ENCODE data around the gene ZNF384. TPM values are rescaled to one million over a fixed set of nuclear protein-coding genes. Genes with fewer than 3 reads are reported as not detected.

Gene ZNF384
- total RNA-seq, 2 donors from 2014 or later: 42.9 to 68.6 TPM

DNA sequence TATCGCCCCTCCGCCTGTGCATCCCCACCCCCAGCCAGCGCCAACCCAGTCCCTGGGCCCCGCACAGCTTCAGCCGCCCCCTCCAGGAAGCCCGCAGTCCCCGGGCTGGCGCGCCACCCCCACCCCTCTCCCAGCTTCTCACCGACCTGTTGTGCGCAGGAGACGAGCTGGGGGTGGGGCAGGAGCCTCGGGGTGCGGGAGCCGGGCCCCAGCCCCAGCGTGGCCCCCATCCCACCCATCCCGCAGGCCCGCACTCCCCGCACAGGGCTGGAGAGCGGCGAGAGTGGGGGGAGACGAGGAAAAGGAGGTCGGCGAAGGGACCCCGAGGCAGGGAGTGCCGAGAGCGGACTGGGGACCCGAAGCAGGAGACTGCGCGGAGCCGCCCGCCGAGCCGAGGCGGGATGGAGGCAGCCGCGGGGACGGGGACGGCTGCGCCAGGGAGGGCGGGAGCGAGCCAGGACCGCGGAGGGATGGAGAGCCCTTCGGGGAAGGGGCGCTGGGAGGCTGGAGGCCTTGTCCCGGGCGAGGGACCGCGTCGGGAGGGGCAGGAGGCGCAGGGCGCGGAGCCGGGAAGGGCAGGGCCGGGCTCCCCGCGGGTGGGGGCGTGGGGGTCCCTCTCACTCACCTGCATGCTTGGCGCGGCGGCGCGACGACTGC, 10.9 kb upstream of the ZNF384 start:
- no peak for DNase-seq (ENCODE audit: low spot score)
- Histone ChIP-seq H3K9me3 (no peaks in the 10 kb centered on the region), H3K4me3 (peak overlapping the region; percentile 27 to 33), H3K27me3 (replicated peaks; ENCODE audit: insufficient read depth) (peaks cover 23% of the 10 kb centered on the region), H3K27ac (no peak overlapping the region), H3K4me1 (replicated peaks) (no peaks in the 10 kb centered on the region), H3K36me3 (no peaks in the 10 kb centered on the region)
- TF ChIP-seq POLR2A (IDR thresholded peaks at IDR 0.05): no peak
- TF ChIP-seq POLR2AphosphoS5 (IDR thresholded peaks at IDR 0.05): no peak
- TF ChIP-seq, protein P1, sequence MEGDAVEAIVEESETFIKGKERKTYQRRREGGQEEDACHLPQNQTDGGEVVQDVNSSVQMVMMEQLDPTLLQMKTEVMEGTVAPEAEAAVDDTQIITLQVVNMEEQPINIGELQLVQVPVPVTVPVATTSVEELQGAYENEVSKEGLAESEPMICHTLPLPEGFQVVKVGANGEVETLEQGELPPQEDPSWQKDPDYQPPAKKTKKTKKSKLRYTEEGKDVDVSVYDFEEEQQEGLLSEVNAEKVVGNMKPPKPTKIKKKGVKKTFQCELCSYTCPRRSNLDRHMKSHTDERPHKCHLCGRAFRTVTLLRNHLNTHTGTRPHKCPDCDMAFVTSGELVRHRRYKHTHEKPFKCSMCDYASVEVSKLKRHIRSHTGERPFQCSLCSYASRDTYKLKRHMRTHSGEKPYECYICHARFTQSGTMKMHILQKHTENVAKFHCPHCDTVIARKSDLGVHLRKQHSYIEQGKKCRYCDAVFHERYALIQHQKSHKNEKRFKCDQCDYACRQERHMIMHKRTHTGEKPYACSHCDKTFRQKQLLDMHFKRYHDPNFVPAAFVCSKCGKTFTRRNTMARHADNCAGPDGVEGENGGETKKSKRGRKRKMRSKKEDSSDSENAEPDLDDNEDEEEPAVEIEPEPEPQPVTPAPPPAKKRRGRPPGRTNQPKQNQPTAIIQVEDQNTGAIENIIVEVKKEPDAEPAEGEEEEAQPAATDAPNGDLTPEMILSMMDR (IDR thresholded peaks at IDR 0.05): no peak
- intact Hi-C loops (cut with DNase I): no loop called here
- under 1% methylated on average over 64 of the region's 65 CpGs for WGBS

DNA sequence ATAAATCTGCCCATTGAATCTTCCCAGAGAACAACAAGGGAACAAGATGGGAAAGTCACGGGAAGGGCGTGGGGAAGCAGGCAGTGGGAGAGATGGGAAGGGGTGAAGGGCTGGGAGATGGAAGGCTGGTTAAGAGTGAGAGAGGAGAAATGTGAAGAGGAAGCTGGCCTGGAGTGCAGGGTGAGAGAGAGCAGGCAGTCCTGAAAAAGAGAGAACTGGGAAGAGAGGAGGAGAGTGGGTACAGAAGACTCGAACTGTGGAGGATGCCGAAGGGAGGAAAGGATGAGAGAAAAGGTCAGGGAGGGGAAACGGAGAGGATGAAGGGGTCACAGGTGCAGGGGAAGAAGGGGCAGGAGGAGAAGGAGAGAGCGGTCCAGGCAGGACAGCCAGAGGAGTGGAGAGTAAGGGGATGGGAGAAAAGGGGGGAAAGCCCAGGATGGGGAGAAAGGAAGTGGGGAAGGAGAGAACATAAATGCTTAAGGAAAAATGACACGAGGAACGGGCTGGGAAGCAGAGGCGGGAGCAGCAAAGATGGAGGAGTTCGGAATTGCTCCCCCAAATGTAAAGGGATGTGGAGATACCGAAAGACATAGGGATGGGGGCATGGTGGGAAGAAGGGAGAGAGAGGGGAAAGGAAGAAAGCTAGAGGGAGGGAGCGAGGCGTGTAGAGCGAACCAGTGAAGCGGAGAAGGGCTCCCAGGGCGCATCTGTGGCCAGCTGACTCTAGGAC, 10.2 kb upstream of the ZNF384 start:
- peaks cover 23% of the 10 kb centered on the region for H3K27me3 ChIP-seq (replicated peaks; ENCODE audit: insufficient read depth)
- no peaks in the 10 kb centered on the region for H3K4me1 ChIP-seq (replicated peaks)
- DNase-seq (ENCODE audit: low spot score): no peak
- H3K9me3 ChIP-seq: no peaks in the 10 kb centered on the region
- no peaks in the 10 kb centered on the region for H3K36me3 ChIP-seq
- TF ChIP-seq POLR2A (IDR thresholded peaks at IDR 0.05) (no peak), POLR2AphosphoS5 (IDR thresholded peaks at IDR 0.05) (no peak)
- TF ChIP-seq, protein P1 (IDR thresholded peaks at IDR 0.05): no peak
- WGBS: 19% methylated on average over 16 of the region's 16 CpGs
- H3K27ac ChIP-seq: no peak overlapping the region
- intact Hi-C loops (cut with DNase I): no loop called here
- H3K4me3 ChIP-seq: peak overlapping the region in 1 of 2 donors; percentile 33

DNA sequence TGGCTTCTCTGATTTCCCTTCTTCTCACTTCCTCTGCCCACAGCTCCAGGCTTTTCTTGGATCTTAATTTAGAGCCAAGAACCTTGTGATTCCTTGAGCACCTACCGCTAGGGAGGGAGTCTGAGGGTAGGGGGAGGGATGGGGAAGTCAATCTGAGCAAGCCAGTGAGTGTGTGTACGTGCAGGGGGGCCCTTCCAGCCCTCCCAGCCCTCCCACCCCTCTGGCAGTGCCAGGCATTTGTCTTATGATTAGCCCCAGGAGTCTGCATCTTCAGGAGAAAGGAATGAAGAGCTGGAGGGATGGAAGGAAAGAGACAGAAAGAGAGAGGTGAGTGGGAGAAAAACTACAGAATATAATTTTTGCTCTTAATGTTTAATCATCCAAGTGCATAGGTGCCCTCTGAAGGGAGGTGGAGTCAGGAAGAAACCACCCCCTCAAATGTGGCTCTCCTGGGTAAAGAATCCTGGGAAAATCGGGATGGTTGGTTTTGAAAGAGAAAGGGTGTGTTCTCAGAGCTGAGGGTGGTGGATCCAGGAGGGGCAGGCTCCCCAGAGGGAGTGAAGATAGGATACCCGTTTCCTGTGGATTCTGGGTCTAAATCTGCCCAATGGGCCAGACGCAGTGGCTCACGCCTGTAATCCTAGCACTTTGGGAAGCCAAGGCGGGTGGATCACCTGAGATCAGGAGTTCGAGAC, 9.3 kb upstream of the ZNF384 start:
- peaks cover 21% of the 10 kb centered on the region for H3K27me3 ChIP-seq (replicated peaks; ENCODE audit: insufficient read depth)
- 68% methylated on average over 8 of the region's 8 CpGs for WGBS
- H3K4me1 ChIP-seq (replicated peaks): no peaks in the 10 kb centered on the region
- H3K36me3 ChIP-seq: no peaks in the 10 kb centered on the region
- H3K27ac ChIP-seq: no peak overlapping the region
- TF ChIP-seq POLR2A (IDR thresholded peaks at IDR 0.05): no peak
- TF ChIP-seq POLR2AphosphoS5 (IDR thresholded peaks at IDR 0.05): no peak
- TF ChIP-seq, protein P1 (IDR thresholded peaks at IDR 0.05): no peak
- intact Hi-C loops (cut with DNase I): no loop called here
- no peak overlapping the region for H3K4me3 ChIP-seq
- H3K9me3 ChIP-seq: no peaks in the 10 kb centered on the region
- DNase-seq (ENCODE audit: low spot score): no peak

DNA sequence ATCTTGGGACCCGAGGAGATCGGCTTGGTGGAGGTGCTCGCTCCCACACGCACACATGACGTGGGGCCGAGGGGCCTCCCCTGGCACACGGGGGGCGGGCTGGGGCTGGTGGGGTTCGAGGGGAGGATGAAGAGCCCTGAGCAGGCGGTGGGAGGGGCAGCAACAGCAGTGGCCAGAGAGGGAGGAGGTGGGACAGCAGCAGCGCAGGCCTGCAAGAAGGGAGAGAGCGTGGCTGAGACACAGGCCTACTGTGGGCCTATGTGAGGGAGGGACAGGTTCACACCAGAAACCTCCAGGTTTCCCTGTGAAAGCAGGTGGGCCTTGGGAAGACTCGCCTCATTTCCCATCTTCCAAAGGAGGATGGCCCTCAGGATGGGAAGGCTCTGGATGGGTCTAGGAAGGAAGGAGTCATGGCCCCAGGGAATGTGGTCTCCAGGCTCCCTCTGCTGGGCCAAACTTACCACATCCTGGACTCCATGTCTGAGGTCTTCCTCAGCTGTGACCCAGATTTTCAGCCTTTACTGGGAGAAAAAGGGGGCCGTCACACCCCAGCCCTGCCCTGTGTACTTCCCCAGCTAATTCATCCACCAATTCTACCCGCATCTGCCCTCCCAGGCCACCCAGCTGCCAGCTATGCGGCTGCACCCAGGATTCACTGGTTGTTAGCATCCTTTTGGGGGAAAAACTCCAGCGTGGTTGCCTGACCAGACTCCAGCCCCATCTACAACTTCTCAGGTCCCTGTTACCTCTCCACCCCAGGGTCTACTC, 8.6 kb upstream of the ZNF384 start:
- no peak overlapping the region for H3K27ac ChIP-seq
- no peak overlapping the region for H3K4me3 ChIP-seq
- intact Hi-C loops (cut with DNase I): no loop called here
- no peaks in the 10 kb centered on the region for H3K9me3 ChIP-seq
- peaks cover 21% of the 10 kb centered on the region for H3K27me3 ChIP-seq (replicated peaks; ENCODE audit: insufficient read depth)
- DNase-seq (ENCODE audit: low spot score): no peak
- no peaks in the 10 kb centered on the region for H3K36me3 ChIP-seq
- WGBS: 74% methylated on average over 17 of the region's 17 CpGs
- TF ChIP-seq POLR2A (IDR thresholded peaks at IDR 0.05): no peak
- TF ChIP-seq, protein P1 (IDR thresholded peaks at IDR 0.05): peak in 2 of 4 experiments; percentile 17 to 40
- H3K4me1 ChIP-seq (replicated peaks): no peaks in the 10 kb centered on the region

All from prostate gland (tissue), 2 donors.